OCI-LY3 (cell line): Measurements from ENCODE around the gene TSPYL2.

Experiments used
- H2AFZ ChIP-seq: fragments of 200-600, 300-600 bp; shearing (Covaris generic); 2 replicates; pipeline ENCODE4 v1.6.0; 2014; ENCODE audit warnings: antibody characterized with exemption, low read depth, low read length
- H3K27ac ChIP-seq: fragments of 200-600, 300-600 bp; sonication (generic); 2 replicates; pipeline ENCODE4 v1.5.1; 2014; ENCODE audit warnings: mild to moderate bottlenecking, low read length, moderate library complexity, mixed read lengths
- H3K27me3 ChIP-seq: fragments of 200-600, 300-600 bp; sonication (generic); 2 replicates; pipeline ENCODE4 v1.6.1; 2014; ENCODE audit warnings: low read depth, low read length, mixed read lengths
- H3K36me3 ChIP-seq: fragments of 200-600, 300-600 bp; sonication (generic); replicated peaks from 2 replicates; pipeline ENCODE3; 2014; ENCODE audit warnings: low read depth, low read length, mixed read lengths
- H3K4me1 ChIP-seq: fragments of 300-600, 200-600 bp; sonication (generic); 2 replicates; pipeline ENCODE4 v1.6.1; 2014; ENCODE audit warnings: low read length, mixed read lengths
- H3K4me2 ChIP-seq: fragments of 200-600, 300-600 bp; sonication (generic); 2 replicates; pipeline ENCODE4 v1.6.1; 2014; ENCODE audit warnings: low read length, mixed read lengths
- H3K4me3 ChIP-seq: fragments of 300-600, 200-600 bp; sonication (generic); 2 replicates; pipeline ENCODE4 v1.5.1; 2014; ENCODE audit warnings: antibody characterized with exemption, mild to moderate bottlenecking, low read length, moderate library complexity
- H3K79me2 ChIP-seq: fragments of 300-600, 200-600 bp; shearing (Covaris generic); 2 replicates; pipeline ENCODE4 v1.6.1; 2014; ENCODE audit warnings: mild to moderate bottlenecking, low read length, mixed read lengths
- H3K9ac ChIP-seq: fragments of 300-600, 200-600 bp; shearing (Covaris generic); 2 replicates; pipeline ENCODE4 v1.6.0; 2014; ENCODE audit warnings: mild to moderate bottlenecking, low read length, moderate library complexity
- H3K9me3 ChIP-seq: fragments of 200-600, 300-600 bp; shearing (Covaris generic); 2 replicates; pipeline ENCODE4 v1.6.1; 2014; ENCODE audit warnings: low read length, mixed read lengths; ENCODE audit not compliant: insufficient read depth
- H4K20me1 ChIP-seq: fragments of 200-600, 300-600 bp; sonication (generic); 2 replicates; pipeline ENCODE4 v1.6.1; 2016; ENCODE audit warnings: low read length, mixed read lengths; ENCODE audit not compliant: insufficient read depth
- CTCF ChIP-seq: fragments of 200-600, 300-600 bp; sonication (generic); IDR thresholded peaks from 2 replicates; pipeline ENCODE4 v1.5.1; 2014; ENCODE audit warnings: antibody characterized with exemption, low read length, low read depth
- EZH2phosphoT487 ChIP-seq: fragments of 200-600 bp; shearing (Covaris generic); IDR thresholded peaks from 2 replicates; pipeline ENCODE4 v1.6.1; 2018; ENCODE audit warnings: antibody characterized with exemption, mixed run types, low read depth

Gene TSPYL2

GRCh38 chrX:53076671-53077070 is 5.5 kb upstream of the TSPYL2 start:
- Histone ChIP-seq H3K4me2 (no peak overlapping the region), H3K9me3 (peaks cover 2% of the 10 kb centered on the region; the same call in 1 of the 2 replicates), H3K36me3 (no peaks in the 10 kb centered on the region), H3K79me2 (no peaks in the 10 kb centered on the region), H4K20me1 (no peaks in the 10 kb centered on the region), H3K27me3 (no peaks in the 10 kb centered on the region), H3K4me3 (no peak overlapping the region), H3K4me1 (peaks cover 11% of the 10 kb centered on the region), H2AFZ (no peak overlapping the region), H3K27ac (no peak overlapping the region), H3K9ac (no peak overlapping the region)
- TF ChIP-seq EZH2phosphoT487 (no peak), CTCF (no peak)

GRCh38 chrX:53077207-53078197 is 4.7 kb upstream of the TSPYL2 start:
- Histone ChIP-seq H2AFZ (no peak overlapping the region), H3K79me2 (peaks cover under 1% of the 10 kb centered on the region; the same call in 1 of the 2 replicates), H3K27ac (no peak overlapping the region), H3K9me3 (peaks cover under 1% of the 10 kb centered on the region; the same call in 1 of the 2 replicates), H3K9ac (no peak overlapping the region), H3K4me1 (peaks cover 8% of the 10 kb centered on the region), H3K4me2 (no peak overlapping the region), H3K4me3 (no peak overlapping the region), H3K27me3 (no peaks in the 10 kb centered on the region), H4K20me1 (no peaks in the 10 kb centered on the region), H3K36me3 (no peaks in the 10 kb centered on the region)
- no peak for TF ChIP-seq EZH2phosphoT487

- no peaks in the 10 kb centered on the region for H3K9me3 ChIP-seq
- H3K4me1 ChIP-seq = peaks cover 11% of the 10 kb centered on the region
- no peaks in the 10 kb centered on the region for H3K27me3 ChIP-seq
- no peak overlapping the region for H2AFZ ChIP-seq
- peaks cover 14% of the 10 kb centered on the region for H3K79me2 ChIP-seq
- TF ChIP-seq CTCF (no peak), EZH2phosphoT487 (no peak)
- H4K20me1 ChIP-seq = no peaks in the 10 kb centered on the region
- peaks cover 3% of the 10 kb centered on the region for H3K36me3 ChIP-seq
- H3K4me3 ChIP-seq = no peak overlapping the region
- no peak overlapping the region for H3K27ac ChIP-seq
- H3K4me2 ChIP-seq = no peak overlapping the region
- H3K9ac ChIP-seq = no peak overlapping the region
These were observed 3.2 kb upstream of the TSPYL2 start for GRCh38 chrX:53078943-53079342.

GRCh38 chrX:53080628-53081580 is 1.3 kb upstream of the TSPYL2 start:
- no peaks in the 10 kb centered on the region for H4K20me1 ChIP-seq
- peak overlapping the region; percentile 64 for H3K4me2 ChIP-seq
- TF ChIP-seq EZH2phosphoT487 (no peak), CTCF (no peak)
- no peaks in the 10 kb centered on the region for H3K9me3 ChIP-seq
- peaks cover 16% of the 10 kb centered on the region for H3K36me3 ChIP-seq
- H3K4me1 ChIP-seq = peaks cover 11% of the 10 kb centered on the region
- no peak overlapping the region for H2AFZ ChIP-seq
- peak overlapping the region; percentile 67 for H3K4me3 ChIP-seq
- peaks cover 14% of the 10 kb centered on the region for H3K79me2 ChIP-seq
- no peaks in the 10 kb centered on the region for H3K27me3 ChIP-seq
- H3K9ac ChIP-seq = peak overlapping the region; percentile 50
- H3K27ac ChIP-seq = no peak overlapping the region
